ENCODE measurements around the gene PHC2. TPM values are rescaled to one million over a fixed set of nuclear protein-coding genes. Genes with fewer than 3 reads are reported as not detected.

Gene PHC2
- polyA plus RNA-seq, 1 donor from 2014 or later: 171 TPM

DNA sequence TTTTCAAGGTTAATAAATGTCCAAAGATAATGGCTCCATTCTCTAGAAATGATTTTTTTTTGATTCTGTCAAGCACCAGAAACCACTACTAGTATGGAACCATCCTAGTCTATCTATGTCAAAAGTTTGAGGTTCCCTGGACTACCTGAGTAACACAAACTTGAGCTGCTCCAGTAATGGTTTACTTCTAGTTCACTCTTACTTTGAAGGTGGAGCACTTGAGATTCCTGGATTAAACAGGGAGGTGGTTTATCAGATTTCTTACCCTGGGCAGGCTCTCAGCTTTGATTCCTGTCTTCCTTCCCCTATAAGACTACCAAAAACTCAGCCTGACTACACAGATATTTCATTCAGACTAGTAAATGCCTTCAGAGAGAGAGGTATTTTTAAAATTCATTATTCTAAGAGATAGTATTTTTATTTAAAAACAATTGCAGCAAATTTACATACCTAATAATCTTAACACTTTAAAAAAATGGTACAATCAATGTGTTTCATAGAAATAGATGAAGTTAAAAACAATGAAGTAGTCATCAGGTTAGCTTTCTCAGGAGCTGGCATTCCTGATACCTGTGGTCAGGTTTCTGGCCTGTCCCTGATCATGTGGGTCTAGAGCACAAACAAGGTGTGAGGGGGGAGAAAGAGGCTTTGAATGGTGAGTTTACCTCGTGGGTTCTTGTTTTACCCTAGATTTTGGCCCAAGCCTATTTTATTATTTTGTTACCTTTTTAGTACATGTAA lies 23.4 kb downstream of the PHC2 start:
- Histone ChIP-seq H3K9me2 (ENCODE audit: insufficient read depth, low read length) (no peaks in the 10 kb centered on the region), H3K9ac (ENCODE audit: low read length) (no peak overlapping the region), H3K4me3 (ENCODE audit: low read length) (no peak overlapping the region), H4K20me1 (ENCODE audit: insufficient read depth) (no peaks in the 10 kb centered on the region), H3K36me3 (ENCODE audit: insufficient read depth, low read length) (no peaks in the 10 kb centered on the region), H3K4me2 (ENCODE audit: low read length) (no peak overlapping the region), H3K79me2 (replicated peaks; ENCODE audit: insufficient read depth, low read length) (peaks cover 4% of the 10 kb centered on the region), H3F3A (ENCODE audit: insufficient read depth, low read length, poor library complexity, severe bottlenecking) (peaks cover 5% of the 10 kb centered on the region), H3K9me3 (ENCODE audit: low read length) (no peaks in the 10 kb centered on the region), H3K27me3 (ENCODE audit: insufficient read depth, low read depth, low read length) (no peaks in the 10 kb centered on the region), H3K27ac (ENCODE audit: low read length) (no peak overlapping the region), H2AFZ (ENCODE audit: low read depth, low read length) (no peak overlapping the region)
- TF ChIP-seq EZH2 (IDR thresholded peaks at IDR 0.05; ENCODE audit: borderline replicate concordance, insufficient read depth, low read length, poor library complexity, severe bottlenecking) (no peak), POLR2AphosphoS5 (IDR thresholded peaks at IDR 0.05) (no peak), RAD21 (conservative IDR thresholded peaks at IDR 0.05) (no peak), MXI1 (conservative IDR thresholded peaks at IDR 0.05; ENCODE audit: poor library complexity, severe bottlenecking) (no peak), EP300 (conservative IDR thresholded peaks at IDR 0.05; ENCODE audit: poor library complexity, severe bottlenecking) (no peak), TAF1 (IDR thresholded peaks at IDR 0.05; ENCODE audit: low read depth) (no peak), SMC3 (conservative IDR thresholded peaks at IDR 0.05; ENCODE audit: poor library complexity) (no peak)
- TF ChIP-seq, protein P1, sequence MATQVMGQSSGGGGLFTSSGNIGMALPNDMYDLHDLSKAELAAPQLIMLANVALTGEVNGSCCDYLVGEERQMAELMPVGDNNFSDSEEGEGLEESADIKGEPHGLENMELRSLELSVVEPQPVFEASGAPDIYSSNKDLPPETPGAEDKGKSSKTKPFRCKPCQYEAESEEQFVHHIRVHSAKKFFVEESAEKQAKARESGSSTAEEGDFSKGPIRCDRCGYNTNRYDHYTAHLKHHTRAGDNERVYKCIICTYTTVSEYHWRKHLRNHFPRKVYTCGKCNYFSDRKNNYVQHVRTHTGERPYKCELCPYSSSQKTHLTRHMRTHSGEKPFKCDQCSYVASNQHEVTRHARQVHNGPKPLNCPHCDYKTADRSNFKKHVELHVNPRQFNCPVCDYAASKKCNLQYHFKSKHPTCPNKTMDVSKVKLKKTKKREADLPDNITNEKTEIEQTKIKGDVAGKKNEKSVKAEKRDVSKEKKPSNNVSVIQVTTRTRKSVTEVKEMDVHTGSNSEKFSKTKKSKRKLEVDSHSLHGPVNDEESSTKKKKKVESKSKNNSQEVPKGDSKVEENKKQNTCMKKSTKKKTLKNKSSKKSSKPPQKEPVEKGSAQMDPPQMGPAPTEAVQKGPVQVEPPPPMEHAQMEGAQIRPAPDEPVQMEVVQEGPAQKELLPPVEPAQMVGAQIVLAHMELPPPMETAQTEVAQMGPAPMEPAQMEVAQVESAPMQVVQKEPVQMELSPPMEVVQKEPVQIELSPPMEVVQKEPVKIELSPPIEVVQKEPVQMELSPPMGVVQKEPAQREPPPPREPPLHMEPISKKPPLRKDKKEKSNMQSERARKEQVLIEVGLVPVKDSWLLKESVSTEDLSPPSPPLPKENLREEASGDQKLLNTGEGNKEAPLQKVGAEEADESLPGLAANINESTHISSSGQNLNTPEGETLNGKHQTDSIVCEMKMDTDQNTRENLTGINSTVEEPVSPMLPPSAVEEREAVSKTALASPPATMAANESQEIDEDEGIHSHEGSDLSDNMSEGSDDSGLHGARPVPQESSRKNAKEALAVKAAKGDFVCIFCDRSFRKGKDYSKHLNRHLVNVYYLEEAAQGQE (IDR thresholded peaks at IDR 0.05; ENCODE audit: borderline replicate concordance): no peak
- TF ChIP-seq, protein P2, sequence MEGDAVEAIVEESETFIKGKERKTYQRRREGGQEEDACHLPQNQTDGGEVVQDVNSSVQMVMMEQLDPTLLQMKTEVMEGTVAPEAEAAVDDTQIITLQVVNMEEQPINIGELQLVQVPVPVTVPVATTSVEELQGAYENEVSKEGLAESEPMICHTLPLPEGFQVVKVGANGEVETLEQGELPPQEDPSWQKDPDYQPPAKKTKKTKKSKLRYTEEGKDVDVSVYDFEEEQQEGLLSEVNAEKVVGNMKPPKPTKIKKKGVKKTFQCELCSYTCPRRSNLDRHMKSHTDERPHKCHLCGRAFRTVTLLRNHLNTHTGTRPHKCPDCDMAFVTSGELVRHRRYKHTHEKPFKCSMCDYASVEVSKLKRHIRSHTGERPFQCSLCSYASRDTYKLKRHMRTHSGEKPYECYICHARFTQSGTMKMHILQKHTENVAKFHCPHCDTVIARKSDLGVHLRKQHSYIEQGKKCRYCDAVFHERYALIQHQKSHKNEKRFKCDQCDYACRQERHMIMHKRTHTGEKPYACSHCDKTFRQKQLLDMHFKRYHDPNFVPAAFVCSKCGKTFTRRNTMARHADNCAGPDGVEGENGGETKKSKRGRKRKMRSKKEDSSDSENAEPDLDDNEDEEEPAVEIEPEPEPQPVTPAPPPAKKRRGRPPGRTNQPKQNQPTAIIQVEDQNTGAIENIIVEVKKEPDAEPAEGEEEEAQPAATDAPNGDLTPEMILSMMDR (IDR thresholded peaks at IDR 0.05; ENCODE audit: poor library complexity, severe bottlenecking): no peak

DNA sequence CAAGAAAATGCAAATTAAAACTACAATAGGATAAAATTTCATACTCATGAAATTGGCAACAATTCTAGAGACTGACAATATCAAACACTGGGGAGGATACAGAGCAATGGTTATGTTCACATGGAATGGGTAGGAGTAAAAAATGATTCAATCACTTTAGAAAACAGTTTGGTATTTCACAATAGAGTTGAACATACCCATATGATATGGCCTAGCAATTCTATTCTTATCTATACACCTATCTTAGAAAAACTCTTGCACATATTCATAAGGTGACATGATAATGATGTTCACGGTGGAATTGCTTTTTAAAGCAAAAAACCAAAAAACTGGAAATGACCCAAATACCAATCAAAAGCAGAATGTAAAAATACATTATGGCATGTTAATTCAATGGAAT lies 28.7 kb downstream of the PHC2 start:
- Histone ChIP-seq H3K9me3 (ENCODE audit: low read length) (no peaks in the 10 kb centered on the region), H3K79me2 (replicated peaks; ENCODE audit: insufficient read depth, low read length) (peaks cover 8% of the 10 kb centered on the region), H2AFZ (ENCODE audit: low read depth, low read length) (no peak overlapping the region), H4K20me1 (ENCODE audit: insufficient read depth) (no peaks in the 10 kb centered on the region), H3K9ac (ENCODE audit: low read length) (no peak overlapping the region), H3F3A (ENCODE audit: insufficient read depth, low read length, poor library complexity, severe bottlenecking) (peaks cover 5% of the 10 kb centered on the region), H3K27ac (ENCODE audit: low read length) (no peak overlapping the region), H3K9me2 (ENCODE audit: insufficient read depth, low read length) (no peaks in the 10 kb centered on the region), H3K4me3 (ENCODE audit: low read length) (no peak overlapping the region), H3K27me3 (ENCODE audit: insufficient read depth, low read depth, low read length) (no peaks in the 10 kb centered on the region), H3K4me2 (ENCODE audit: low read length) (no peak overlapping the region), H3K36me3 (ENCODE audit: insufficient read depth, low read length) (no peaks in the 10 kb centered on the region)
- TF ChIP-seq TAF1 (IDR thresholded peaks at IDR 0.05; ENCODE audit: low read depth) (no peak), MXI1 (conservative IDR thresholded peaks at IDR 0.05; ENCODE audit: poor library complexity, severe bottlenecking) (no peak)
- TF ChIP-seq, protein P1 (IDR thresholded peaks at IDR 0.05; ENCODE audit: borderline replicate concordance): no peak
- TF ChIP-seq, protein P2 (IDR thresholded peaks at IDR 0.05; ENCODE audit: poor library complexity, severe bottlenecking): no peak

All from neural cell (in vitro differentiated cells).